ENCODE measurements around the gene IFNL1.
A peak's percentile ranks its signal among the peaks of the same experiment; 100 is the strongest.
"Not testable (repeated sequence)": the region's sequence is repeated elsewhere in the genome, so short reads cannot be mapped to it uniquely, and the experiment has no call there.

Gene IFNL1

DNA sequence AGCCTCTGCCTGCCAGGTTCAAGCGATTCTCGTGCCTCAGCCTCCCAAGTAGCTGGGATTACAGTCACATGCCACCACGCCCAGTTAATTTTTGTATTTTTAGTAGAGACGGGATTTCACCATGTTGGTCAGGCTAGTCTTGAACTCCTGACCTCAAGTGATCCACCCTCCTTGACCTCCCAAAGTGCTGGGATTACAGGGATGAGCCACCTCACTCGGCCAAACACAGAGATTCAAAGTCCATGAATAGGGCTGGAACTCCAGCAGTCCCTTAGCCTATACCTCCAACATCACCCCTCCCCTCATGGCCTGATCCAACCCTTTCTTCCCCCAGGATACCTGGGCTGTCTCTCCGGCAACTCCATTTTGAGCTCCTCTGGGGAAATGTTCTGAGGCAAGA, 36.5 kb downstream of the IFNL1 start:
- ATAC-seq: not testable (repeated sequence)

DNA sequence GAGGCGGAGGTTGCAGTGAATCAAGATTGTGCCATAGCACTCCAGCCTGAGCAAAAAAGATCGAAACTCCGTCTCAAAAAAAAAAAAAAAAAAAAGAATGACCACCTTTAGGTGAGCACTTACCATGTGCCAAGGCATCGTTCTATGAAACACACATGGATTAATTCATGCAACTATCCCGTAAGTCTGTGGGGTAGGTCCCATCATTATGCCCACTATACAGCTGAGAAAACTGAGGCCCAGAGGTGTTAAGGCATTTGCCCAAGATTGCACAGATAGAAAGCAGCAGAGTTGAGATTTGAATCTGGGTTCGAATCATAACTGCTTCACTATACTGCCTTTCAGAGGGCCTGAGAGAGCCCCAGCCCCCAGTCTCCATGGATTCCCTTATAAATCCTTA, 37.3 kb downstream of the IFNL1 start:
- no peak for ATAC-seq

DNA sequence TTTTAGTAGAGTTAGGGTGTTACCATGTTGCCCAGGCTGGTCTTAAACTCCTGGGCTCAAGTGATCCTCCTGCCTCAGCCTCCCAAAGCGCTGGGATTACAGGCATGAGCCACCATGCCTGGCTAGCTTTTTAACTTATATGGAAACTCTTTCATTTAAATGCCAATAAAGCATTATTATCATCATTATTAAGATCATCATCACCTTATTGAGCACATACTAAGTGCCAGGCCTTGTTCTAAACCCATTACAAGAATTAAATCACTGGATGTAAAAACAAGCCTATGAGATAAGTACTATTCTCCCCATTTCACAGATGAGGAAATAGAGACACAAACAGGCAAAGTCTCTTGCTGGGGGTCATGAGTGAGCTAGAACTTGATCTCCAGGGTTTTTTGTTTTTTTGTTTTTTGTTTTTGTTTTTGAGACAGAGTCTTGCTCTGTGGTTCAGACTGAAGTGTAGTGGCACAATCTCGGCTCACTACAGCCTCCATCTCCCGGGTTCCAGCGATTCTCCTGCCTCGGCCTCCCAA, 38.3 kb downstream of the IFNL1 start:
- no peak for ATAC-seq

DNA sequence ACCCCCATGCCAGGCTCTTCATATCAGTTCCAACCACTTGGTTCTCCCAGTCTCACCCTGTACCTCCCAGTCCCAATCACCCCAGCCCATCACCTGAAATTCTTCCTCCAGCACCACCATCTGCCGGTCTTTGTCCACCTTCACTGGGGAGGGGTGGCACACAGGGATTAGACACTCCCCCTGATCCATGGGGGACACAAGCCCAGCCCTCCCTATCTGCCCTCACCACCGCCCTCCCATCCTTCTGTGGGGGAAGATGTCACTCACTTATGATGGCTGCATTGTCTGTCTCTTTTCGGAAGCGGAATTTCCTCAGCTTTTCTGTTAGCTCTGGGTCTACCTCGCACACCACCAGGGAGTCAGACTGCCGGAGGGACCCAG, 39.0 kb downstream of the IFNL1 start:
- ATAC-seq: peak; percentile 31 to 32

DNA sequence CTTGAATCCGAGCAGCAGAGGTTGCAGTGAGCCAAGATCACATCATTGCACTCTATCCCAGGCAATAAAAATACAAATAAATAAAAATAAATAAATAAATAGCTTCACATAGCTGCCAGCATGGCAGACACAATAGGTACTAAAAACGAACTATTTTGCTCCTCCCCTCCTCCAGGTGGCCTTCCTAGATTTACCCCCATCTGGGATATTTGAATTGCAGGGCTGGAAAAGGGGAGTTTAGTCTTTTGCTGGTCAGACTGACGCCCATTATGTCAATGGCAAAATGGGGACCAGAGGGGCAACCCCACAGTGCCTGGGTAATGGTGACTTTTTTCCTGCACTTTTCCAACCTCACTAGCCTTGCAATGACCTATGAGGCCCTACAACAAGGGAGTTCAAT, 40.3 kb downstream of the IFNL1 start:
- ATAC-seq: no peak

DNA sequence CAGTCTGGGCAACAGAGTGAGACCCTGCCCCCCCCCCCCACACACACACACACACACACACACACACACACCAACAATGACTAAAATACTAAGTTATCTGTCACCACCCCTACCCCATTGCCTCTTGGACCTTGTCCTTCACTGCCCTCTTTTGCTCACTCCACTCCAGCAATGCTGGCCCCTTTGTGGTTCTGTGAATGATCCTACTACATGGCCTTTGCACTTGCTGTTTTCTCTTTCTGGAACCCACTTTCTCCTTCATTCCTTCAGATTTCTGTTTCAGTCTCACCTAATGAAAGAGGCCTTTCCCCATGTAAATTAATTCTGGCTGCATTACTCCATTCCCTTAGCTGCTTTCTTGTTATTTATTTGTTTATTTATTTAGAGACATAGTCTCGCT, 43.5 kb downstream of the IFNL1 start:
- ATAC-seq: no peak

DNA sequence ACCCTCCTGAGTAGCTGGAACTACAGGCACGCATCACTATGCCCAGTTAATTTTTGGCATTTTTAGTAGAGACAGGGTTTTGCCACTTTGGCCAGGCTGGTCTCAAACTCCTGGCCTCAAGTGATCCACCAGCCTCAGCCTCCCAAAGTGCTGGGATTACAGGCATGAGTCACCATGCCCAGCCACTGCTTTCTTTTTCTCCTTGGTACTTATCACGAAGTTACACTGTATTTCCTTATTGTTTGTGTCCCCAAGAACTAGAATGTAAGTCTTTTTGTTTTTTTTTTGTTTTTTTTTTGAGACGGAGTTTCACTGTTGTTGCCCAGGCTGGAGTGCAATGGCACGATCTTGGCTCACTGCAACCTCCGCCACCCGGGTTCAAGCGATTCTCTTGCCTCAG, 43.9 kb downstream of the IFNL1 start:
- ATAC-seq: not testable (repeated sequence)

DNA sequence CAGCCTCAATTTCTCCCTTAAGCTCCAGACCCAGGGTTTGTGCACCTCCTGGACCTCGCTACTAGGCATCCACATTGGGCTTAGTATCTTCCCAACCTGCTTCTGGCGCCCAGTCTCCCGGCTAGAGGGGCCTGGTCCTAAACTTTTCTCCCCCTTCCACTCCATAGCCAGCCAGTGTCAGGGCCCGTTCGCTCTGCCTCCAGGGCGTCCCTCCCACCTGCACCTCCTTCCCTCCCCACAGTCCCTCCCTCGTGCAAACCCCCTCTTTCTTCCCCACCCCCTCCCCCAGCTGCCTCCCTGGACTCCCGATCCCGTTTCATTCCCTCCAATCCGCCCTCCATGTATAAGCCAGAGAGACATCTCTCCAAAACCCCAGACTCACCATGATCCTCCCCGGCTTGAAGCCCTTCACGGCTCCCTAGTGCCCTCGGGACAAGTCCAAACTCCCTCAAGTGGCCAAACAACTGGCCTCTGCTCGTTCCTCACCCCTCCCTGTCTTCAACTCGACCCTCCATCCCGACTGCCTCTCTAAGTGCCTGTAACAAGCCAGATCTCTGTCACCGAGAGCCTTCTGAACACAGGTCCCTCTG, 45.0 kb downstream of the IFNL1 start:
- peak; percentile 5 to 6 for ATAC-seq

DNA sequence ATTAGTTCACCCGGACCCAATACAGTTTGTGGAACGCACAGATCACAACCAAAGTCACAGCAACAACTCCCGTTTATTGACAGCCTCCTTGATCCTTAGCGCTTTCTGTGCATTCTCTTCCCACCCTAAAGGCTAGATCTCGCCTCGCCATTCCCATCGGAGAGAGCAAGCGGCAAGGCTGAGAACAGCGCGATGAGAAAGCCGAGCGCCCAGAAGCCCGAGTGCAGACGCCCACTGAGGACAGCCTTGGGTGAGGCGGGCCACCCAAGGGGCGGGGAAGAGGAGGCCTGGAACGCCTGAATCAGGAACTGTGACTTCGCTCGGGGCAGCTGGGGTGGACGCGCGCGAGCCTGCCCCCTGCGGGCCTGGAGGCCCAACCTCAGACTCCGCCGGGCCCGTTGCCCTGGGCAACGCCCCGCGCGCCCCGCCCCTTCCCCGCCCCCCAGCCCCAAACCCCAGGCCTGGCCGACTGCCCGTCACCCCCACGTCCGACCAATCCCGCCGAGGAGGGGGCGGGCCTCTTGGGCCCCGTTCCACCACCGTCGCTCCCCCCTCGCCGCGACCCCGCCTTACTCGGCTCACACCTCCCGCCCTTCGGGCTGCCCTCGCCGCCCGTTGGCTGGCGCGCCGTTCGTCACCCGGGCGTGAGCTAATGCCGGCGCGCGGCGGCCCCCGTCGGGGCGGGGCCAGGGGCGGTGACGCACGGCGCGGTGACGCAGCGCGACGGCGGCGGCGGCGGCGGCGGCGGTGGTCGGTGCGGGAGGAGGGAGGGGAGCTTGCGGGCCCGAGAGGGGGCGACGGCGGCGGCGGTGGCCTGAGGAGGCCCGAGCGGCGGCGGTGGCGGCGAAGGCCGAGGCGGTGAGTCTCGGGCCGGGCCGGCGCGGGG, 45.8 kb downstream of the IFNL1 start, which contains the start of gene SAMD4B:
Gene SAMD4B, plus strand, starts transcription at position 703 of the 886 bp plus-strand sequence. CDS start 14,473 bp downstream, outside the sequence.
- peak; percentile 88 to 90 for ATAC-seq

DNA sequence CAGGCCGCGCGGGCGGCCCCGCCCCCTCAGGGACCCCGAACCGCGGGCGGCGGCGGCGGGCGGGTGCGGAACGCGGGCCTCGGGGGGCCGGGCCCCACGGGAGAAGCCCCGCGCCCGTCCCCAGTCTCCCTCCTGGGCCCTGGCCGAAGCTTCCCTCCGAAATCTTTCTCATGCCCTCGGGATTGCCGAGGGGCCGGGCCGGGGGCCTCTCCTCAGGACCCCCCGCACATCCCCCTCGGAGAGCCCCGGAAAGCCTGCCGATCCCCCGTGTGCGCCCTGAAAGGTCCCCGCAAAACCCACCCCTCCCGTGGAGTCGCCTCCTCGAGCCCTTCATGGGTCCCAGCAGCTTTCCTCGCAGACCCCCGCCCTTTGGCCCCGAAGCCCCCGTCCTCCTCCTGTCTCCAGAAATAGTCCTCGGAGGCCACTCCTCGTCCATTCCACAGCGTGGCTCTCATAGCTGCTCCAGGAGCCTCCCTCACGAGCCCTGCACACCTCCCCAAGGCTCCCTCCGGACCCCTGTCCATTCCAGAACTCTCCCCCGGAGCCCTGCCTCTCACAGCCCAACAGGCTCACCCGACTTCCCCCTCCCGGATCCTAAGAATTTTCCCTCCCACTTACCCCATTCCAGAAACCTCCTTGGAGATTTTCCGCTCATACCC, 46.6 kb downstream of the IFNL1 start:
- ATAC-seq: no peak

DNA sequence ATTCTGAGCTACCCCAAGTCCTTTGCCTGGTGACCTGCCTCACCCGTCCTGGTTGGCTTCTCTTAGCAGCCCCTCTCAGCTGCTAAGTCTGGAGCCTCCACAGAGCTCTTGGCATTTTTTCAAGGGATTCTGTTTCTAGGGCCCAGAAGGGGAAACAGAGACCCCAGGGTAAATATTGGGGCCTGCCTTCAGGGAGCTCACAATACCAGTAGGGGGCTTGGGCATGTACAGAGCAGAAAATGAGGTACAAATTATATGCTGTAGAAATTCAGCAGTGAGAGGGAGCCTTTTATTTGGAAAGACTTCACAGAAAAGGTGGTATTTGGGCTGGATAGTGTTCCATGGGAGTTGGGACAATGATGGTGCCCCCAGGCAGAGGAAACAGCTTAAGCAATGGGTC, 49.7 kb downstream of the IFNL1 start:
- ATAC-seq: no peak

DNA sequence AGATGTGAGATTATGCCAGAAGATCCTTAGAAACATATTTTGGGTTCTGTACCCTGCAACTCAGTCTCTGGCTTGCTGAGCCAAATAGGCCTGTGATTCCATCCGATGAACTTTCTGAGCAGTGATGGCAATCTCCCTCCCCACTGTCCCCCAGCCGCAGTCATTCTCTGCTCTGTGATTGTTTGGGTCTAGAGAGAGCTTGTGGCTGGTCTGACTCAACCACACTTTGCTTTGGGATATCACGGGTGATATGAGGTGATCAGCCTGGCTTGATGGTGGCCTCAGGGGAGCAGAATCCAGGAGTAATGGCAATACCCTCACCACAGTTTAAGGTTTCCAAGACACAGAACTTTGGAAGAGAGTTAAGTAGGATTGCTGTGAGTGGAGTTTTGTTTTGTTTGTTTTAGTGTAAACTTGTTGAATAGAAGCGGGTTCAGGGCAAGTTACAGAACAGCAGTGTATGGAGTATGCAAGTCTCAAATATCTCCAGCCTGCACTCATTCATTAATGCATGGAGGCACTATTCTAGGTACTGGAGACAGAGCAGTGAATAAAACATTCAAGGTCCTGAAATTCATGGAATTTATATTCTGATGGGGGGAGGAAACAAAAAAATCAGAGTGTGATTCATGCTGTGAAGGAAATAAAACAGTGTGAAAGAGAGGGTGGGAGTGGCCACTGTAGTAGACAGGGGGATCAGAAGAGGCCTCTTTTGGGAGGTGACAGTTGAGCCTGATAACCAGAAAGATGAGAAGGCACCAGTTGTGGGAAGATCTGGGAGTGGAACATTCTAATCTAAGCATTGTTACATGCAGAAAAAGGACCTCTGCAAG, 51.3 kb downstream of the IFNL1 start:
- ATAC-seq: no peak

Measured in activated CD4-positive, CD25-positive, alpha-beta regulatory T cell treated with anti-CD3 and anti-CD28 coated beads, Interleukin-2, amount 50 U/mL, for 24 hours (primary cell).